Activated CD8-positive, alpha-beta memory T cell treated with anti-CD3 and anti-CD28 coated beads for 24 hours (primary cell): Measurements from ENCODE around the gene FOXK1.
"Not testable (repeated sequence)": the region's sequence is repeated elsewhere in the genome, so short reads cannot be mapped to it uniquely, and the experiment has no call there.

Experiments
- DNase-seq: peaks from one replicate; pipeline ENCODE4 v3.0.0-alpha.2; 2020

The FOXK1 gene

DNA sequence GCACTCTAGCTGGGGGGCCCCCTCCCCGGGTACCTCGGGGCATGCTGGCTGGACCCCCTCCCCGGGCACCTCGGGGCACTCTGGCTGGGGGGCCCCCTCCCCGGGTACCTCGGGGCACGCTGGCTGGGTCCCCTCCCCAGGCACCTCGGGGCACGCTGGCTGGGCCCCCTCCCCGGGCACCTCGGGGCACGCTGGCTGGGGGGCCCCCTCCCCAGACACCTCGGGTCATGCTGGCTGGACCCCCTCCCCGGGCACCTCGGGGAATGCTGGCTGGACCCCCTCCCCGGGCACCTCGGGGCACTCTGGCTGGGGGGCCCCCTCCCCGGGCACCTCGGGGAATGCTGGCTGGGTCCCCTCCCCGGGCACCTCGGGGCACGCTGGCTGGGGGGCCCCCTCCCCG, 120.5 kb downstream of the FOXK1 start:
- not testable (repeated sequence) for DNase-seq

DNA sequence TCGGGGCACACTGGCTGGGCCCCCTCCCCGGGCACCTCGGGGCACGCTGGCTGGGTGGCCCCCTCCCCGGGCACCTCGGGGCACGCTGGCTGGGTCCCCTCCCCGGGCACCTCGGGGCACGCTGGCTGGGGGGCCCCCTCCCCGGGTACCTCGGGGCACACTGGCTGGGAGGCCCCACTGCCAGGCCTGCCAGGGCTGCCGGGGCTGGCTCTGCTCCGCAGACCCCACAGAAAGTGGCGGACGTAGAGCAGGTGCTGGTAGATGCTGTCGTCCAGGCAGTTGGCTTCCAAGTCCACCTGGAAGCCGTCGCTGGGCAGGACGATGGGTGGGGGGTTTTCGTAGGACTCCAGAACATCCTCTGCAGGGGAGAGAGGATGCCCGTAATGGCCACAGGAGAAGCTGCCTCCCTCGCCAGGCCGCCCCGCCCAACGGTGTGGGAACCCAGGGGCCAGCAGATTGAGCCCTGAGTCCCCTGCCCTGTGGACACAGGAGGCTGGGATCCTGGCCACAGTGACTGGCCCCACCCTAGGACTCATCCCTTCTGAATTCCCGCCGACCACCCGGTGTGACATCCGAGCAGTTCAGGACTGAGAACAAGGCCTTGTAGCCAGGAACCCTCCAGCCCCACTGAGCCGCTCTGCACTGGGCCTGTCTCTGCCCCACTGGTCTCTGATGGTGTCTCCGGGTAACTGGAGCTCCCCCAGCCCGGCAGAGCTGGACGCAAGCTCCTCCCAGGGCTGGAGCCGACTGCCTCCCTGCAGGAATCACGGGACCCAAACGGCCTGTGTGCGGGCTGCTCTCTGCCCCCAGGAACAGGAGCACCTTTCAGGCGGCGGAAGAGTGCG, 121.5 kb downstream of the FOXK1 start:
- no peak for DNase-seq

DNA sequence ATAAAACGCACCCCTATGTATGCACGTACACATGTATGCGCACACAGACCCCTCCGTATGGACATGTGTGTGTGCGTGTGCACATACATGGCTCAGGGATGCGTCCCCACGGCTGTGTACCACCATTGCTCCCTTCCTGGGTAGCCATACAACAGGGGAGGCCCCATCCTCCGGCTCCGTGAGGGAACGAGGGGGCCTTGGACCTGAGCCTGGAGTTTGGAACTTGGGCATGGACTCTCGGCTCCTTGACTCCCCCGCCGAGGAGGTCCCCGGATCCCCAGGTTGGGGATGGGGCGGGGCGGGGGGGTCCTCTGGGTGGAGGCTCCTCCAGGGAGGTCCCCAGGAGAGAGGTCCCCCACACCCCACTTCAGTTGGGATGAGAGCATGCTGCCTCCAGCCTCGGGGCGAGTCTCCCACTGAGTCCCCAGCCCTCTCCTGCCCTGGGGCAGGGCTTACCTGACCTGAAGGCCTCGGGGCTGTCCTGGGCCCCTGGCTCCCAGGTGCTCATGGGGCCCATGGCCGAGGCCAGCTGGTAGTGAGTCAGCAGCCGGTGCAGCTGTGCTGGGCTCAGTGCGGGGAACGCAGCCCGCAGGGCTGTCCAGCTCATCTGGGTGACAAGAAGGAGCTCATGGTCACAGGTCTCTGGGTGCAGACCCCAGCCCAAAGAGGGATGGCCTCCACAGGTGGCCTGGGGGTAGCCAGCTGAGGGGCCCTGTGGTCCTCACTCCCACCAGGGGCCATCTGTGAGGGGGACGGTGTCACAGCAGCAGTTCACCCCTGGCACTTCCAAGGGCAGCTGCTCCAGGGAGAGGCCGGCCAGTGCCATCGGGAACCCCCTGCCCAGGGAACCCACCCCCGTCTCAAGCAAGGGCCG, 123.3 kb downstream of the FOXK1 start:
- DNase-seq: no peak

DNA sequence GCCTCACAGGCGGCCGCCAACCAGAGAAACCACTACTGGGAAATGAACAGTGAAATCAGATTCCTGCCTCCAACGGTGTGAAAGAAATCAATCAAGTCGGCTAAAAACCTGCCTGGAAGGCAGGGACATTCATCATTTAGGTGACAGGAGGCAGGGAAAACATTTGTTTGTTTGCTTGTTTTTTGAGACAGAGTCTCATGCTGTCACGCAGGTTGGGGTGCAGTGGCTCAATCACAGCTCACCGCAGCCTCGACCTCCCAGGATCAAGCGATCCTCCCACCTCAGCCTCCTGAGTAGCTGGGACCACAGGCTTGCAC, 123.8 kb downstream of the FOXK1 start:
- no peak for DNase-seq

DNA sequence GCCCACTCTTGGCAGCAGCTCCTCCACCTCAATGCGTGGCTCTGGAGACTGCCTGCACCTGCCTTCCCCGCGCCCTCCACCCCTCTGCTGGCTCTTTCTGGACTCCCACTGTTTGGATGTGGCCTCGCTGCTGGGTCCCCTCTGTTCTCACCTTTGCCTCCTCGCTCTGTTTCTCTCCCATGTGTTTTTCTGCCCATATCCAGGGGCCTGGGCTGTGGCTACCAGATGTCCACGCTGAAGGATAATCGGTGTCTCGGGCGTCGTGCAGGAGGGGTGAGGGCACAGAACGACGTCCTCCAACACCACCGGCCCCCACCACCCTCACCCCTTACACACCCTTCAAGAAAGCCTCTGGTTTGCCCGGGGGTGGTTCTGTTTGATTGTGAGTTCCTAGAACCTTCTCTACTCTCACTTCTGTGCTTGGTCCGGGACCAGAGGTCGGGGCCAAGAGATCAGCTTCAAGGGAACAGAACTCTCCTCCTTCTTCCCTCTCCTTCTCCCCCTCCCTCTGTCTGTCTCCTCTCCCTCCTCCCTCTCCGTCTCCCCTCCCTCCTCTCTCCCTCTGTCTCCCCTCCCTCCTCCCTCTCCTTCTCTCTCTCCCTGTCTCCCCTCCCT, 125.0 kb downstream of the FOXK1 start:
- DNase-seq: no peak

DNA sequence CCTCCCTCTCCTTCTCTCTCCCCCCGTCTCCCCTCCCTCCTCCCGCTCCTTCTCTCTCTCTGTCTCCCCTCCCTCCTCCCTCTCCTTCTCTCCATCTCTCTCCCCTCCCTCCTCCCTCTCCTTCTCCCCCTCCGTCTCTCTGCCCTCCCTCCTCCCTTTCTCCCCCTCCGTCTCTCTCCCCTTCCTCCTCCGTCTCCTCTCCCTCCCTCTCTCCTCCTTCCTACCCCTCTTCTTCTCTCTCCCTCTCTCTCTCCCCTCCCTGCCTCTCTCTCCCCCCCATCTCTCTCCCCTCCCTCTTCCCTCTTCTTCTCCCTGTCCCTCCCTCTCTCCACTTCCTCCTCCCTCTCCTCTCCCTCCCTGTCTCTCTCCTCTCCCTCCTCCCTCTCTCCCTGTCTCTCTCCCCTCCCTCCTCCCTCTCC, 125.5 kb downstream of the FOXK1 start:
- DNase-seq: no peak

DNA sequence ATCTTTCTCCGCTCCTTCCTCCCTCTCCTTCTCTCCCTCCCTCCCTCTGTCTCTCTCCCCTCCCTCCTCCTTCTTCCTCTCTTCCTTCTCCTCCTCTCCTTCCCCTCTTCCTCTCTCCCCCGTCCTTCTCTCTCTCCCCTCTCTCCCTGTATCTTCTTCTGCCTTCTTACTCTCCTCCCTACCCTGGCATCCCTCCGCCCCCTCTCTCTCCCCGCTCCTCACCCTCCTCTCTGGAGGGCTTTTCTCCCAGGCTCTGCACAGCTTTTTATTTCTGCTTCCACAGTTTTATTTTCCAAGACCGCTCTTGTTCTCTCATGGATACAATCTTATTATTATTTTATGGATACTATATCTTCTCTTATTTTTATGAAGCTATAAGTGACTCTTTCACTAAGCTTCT, 125.9 kb downstream of the FOXK1 start:
- DNase-seq: no peak

DNA sequence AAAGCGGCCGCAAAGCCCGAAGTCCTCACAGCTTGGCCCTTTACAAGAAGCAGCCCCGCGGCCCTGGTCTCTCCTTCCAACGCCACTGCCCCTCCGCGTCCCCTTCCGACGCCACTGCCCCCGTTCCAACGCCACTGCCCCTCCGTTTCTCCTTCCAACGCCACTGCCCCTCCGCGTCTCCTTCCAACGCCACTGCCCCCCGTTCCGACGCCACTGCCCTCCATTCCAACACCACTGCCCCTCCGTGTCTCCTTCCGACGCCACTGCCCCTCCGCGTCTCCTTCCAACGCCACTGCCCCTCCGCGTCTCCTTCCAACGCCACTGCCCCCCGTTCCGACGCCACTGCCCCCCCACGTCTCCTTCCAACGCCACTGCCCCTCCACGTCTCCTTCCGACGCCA, 126.5 kb downstream of the FOXK1 start:
- no peak for DNase-seq

DNA sequence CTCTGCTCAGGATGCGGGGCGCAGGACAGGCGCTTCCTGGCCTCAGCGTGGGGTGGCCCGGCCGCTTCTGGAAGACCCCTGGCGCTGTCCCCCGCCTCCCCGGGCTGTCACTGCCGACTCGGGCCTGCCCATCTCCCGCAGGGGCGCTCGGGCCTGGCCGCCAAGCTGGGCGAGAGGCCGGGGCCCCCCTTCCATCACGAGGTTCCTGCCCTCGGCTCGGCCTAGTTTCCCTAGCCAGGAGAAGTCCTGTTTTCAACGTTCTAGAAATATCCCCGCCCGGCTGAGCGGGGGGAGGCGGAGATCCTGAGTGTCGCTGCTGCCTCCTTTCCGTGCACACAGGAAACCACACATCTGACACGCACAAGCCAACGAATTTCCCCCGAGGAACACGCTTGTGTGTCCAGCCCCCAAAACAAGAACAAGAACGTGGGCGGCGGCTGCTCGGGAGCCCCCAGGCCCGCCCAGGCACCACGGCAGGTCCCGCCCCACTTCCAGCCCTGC, 127.0 kb downstream of the FOXK1 start:
- peak; percentile 74 for DNase-seq

DNA sequence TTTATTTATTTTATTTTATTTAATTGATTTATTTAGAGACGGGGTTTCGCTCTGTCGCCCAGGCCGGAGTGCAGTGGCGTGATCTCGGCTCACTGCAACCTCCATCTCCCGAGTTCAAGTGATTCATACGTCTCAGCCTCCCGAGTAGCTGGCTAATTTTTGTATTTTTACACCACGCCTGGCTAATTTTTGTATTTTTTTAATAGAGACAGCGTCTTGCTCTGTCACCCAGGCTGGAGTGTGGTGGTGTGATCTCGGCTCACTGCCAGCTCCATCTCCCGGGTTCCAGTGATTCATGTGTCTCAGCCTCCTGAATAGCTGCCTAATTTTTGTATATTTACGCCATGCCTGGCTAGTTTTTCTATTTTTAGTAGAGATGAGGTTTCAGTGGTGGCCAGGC, 127.6 kb downstream of the FOXK1 start:
- no peak for DNase-seq

DNA sequence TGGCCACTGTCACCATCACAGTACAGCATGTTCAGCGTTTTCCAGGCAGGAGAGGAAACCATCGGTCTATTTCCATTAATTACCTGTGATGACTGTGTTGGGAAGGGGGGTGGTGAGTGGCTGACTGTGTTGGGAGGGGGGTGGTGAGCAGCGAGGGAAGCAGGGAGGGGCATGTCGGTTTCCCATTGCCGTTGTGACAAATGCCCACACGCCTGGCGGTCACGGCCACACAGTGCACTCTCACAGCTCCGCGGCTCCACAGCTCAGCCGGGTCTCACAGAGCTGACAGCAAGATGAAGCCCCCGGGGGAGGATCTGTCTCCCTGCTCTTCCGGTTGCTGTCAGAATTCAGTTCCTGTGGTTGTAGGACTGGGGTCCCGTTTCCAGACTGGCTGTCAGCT, 132.3 kb downstream of the FOXK1 start:
- no peak for DNase-seq

DNA sequence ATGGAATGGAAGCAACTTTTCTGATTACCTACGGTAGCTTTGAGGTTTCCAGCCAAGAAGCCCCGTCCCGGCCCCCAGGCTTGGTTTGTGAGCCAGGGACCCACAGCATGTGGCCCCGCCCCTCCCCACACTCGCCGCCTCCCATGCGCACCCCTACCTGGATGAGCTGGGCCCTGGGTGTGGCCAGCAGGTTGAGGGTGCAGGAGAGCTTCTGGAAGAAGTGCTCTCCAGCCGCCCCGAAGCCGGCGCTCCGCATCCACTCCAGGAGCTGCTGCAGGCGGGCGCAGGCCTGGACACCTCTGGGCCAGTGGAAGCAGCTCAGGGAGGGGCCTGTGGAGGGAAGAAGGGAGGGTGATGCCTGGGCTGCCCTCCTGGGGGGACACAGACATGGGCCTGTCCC, 133.0 kb downstream of the FOXK1 start:
- DNase-seq: no peak

DNA sequence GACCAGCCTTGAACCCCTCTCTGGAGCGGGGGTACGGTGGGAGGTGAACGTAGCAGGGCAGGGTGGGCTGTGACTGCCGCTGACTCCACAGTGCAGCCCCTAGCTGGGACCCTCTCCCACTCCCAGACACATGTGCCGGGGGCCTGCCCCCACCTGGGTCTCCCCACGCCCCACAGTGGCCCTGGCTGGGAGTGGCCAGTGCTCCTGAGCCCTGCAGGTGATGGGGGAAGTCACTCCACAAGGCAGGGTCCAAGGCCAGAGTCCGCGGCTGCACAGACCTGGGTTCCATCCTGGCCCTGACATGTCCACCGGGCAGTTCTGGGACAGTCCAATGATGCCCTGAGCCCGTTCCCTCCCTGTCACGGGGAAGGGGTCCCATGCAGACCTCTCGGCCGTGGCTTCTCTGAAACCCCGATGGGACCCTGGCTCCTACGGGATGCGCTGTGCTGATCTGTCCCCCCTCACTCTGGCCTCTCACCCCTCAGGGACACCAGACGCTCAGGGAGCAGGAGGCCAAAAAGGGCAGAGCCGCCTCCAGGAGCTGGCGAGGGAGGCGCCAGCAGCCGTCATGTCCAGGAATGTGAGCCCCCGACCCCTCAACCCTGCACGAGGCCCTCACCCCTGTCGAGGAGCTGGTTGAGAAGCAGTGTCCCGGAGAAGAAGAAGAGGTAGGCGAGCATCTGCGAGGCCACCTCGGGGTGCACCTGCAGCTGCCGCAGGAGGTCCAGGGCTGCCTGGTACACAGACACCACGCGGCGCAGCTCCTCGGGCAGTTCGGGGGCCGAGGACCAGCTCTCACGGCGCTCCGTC, 133.7 kb downstream of the FOXK1 start:
- DNase-seq: no peak

DNA sequence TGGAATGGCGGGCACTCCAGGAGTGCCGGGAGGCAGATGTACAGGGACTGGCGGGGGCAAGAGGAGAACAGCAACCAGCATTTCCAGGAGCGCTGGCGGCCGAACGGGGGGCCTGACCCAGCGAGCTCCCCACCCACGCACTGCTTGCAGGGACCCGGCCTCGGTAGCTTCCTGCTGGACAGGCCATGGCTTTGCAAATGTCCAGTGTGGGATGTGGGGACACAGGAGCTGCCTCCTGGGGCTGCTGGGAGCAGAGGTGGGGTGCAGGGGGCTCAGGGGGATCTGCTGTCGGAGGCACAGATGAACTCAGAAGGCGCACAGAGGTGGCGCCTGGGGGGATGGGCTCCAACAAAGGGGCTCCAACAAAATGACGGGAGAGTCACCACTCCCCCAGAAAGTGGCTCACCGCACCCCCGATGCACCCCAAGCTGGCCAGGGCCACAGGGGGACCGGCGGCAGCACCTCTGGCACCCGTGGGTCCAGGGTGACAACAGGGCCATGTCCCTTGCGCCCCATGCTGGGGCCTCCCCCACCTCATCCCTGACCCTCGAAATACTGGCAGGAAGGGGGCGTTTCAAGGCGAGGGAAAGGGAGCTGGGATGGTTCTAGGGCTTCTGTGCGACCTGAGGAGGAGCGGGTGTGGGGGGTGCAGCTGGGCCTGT, 134.5 kb downstream of the FOXK1 start:
- DNase-seq: no peak

DNA sequence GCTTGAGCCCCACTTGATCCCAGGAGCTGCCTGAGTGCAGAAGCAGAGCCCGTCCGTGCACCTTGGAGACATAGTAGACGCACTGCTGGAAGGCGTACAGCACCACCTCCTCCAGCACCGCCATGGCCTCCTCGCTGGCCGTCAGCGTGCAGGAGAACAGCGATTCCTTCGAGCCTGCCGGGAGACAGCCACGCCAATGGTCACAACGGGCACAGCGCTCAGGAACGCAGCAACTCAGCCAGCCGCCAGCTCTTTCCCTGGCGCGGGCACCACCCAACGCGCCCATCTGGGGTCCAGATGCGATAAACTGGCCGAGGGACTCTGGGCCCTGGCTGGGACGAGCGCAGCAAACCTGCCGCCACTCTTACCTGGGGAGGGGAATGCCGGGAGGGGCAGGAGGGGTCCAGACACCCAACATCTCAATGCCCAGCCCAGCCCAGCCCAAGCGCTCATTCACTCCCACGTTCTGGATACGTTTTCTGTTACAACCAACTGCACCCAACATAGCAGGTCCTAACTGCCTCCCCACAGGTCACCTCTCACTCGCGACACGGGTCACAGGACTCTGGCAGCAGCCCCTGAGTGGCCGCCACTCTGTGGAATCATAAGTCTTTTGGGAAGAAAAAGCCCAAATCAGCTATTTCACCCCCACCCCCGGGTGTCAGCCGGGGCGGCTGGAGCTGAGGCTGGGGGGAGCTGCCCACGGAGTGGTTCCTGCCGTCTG, 135.2 kb downstream of the FOXK1 start:
- no peak for DNase-seq

DNA sequence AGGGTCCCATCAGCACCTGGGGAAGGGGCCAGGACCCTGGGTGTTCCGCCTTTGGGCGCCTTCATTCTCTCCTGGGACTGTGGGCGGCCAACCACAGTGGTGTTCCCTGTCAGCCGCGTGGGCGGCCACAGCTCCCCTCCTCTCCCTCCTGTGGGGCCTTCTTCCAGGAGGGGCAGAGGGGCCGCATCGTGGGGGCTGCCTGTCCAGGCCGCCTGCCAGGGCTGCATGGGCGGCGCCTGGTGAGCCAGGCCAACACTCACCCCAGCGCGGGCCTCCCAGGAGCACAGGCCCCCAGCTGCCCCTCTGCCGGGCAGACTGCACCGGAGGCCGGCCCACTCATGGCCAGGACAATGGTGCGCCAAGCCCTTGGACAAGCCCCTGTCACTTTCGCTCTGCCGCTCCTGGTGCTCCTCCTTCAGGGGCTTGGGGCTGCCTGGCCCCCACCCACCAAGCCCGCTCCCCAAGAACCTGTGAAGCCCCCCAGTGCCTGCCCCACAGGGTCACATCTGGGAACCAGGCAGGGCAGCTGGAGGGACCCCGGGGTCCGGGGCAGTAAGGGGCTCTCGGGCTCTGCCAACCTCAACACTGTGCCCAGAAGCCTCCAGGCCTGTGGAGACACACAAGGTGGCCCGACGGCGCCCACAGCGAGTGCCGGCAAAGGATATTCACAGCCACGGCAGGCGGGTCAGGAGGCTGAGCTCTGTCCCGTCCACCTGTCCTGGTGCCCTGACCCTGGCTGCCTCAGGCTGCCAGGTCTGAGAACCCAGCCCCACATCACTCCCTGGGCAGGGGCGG, 136.1 kb downstream of the FOXK1 start:
- no peak for DNase-seq

DNA sequence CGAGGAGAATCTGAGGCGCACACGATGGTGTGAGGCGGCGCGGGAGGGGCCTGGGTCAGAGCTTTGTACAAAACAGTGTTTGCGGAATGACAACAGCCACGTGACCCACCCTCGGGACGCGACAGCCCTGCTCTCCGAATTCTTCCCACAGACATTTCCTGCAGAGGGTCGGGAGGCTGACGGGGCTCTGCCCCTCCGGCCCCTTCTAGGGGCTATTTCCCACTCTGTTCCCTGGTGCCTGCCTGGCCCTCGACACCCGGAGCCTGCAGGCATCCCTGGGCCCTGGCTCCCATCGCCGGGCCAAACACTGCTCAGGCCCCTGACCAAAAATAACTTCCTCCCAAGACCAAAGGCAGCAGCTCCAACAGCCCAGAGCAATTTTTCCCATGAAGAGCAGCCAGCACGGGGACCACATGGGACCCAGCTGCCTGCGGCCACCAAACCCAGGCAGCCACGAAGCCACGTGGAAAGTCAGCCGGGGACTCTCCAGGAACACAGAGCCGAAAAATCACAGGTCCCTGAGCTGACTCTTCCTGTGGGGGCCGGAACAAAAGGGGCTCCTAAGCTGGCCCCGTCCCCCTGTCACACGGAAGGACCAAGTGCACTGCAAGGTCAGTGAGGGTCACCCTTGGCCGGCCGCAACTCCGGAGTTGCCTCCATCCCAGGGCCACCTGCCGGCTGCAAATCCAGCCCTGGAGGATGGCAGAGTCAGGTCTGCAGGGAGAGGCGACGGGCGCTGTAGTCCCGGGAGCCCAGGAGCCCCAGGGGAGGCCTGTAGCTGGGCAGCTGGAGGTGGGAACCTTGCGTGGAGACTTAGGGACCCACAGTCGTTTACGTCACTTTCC, 137.7 kb downstream of the FOXK1 start:
- DNase-seq: no peak

DNA sequence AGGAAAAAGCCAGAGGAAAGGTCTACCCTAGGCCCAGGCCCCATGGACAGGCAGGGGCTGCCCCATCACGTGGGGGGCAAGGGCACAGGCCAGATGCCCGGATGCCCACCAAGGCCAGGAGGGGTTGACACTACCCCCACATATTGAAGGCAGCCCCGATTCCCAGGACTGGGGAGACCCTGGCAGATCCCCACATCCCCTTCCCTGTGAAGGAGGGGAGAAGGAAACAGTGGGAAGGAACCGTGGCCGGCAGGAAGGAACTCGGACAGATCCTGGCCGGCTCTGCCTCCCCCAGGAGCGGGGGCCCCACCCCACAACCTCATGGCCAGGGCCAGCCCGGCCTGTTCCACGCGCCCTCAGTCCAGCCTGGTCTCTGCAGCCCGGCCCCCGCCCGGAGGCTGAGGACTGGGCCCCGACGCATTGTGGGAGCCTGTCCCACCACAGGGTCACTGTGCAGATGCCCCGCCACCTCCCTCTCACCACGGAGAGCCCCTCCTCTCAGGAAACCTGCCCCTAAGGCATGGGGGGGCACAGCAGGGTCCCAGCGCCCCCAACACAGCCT, 138.4 kb downstream of the FOXK1 start:
- DNase-seq: no peak
